Left forelimb (tissue), 1 donor: Measurements from ENCODE around the gene CD244.
"Not testable (repeated sequence)": the region's sequence is repeated elsewhere in the genome, so short reads cannot be mapped to it uniquely, and the experiment has no call there.

Experiments used
- DNase-seq: peaks from one replicate; pipeline ENCODE4 v3.0.0-alpha.2; 2018; ENCODE audit warnings: low spot score

Gene CD244

GRCh38 chr1:160862203-160863060 lies at the start of gene CD244:
TSS of gene CD244 (minus strand) at chr1:160862887. CDS start at chr1:160862677, 210 bp downstream.
- DNase-seq, result no peak

- DNase-seq, result no peak
Observed at GRCh38 chr1:160911925-160912324, 49.2 kb upstream of the CD244 start.

GRCh38 chr1:160911441-160911840 lies 48.8 kb upstream of the CD244 start:
- no peak for DNase-seq

DNA sequence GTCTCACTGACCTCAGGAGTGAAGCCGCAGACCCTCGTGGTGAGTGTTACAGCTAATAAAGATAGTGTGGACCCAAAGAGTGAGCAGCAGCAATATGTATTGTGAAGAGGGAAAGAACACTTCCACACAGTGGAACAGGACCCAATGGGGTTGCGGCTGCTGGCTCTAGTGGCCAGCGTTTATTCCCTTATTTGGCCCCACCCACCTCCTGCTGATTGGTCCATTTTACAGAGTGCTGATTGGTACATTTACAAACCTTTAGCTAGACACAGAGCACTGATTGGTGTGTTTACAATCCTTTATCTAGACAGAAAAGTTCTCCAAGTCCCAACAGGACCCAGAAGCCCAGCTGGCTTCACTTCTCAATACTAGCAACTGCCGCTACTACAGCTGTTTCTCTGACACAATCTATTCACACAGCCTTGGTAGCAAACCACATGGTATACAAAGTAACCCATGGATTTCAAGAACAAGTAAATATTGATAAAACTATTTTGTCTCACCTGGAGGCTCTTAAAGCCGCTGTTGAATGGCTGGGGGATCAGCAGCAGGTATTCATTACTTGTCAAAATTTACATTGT lies 47.6 kb upstream of the CD244 start:
- DNase-seq, result no peak

GRCh38 chr1:160907976-160908375 lies 45.3 kb upstream of the CD244 start:
- DNase-seq, result no peak

DNA sequence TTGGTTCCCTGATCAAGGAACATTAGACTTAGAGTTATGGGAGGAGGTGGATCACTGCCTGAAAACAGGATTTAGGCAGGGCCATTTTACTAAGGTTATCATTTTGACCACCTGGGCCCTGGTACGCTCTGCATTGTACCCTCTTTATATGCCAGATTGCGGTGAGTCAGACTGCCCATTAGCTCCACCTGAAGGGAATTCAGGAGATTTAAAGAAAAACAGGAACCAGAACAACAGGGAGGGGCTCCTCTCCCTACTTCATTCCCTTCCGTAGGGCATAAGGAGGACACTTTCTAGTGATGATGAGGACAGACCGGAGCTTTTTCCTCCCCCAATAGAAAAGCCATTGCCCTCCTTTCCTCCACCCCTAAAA lies 42.9 kb upstream of the CD244 start:
- DNase-seq, result no peak

DNA sequence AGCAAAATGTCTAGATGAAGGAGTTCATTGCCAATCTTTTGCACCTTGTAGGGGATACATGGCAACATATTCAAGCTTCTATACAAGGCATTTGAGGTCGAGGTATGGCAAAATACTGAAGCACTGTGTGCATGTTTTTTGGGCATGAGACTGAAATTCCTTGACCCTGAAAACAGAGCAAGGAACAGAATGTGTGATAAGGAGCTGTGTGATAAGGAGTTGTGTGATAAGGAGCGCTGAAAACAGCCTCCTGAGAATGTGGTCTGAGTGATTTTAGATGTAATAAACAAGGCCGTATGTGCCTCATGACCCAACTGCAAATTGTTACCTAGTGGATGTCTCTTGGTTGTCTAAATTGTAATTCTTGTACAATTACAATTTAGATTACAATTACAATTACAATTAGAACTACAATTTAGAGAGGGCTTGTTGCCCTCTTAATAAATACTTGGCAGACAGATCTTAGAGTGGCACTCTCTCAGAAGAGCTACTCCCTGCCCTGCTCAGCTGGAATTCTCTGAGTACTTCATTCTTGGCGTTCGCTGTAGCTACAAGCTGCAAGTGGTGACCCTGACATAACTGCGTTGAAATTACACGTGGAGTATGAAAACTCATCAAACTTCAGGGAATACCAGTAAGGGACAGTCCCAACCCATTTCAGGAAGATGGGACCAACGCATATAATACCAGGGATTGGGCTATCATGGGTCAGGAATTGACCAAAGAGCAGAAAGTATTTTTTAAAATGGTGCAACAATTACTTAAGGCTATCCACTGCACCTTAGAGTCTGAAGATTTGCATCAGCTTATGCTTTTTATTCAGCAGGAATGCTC lies 42.3 kb upstream of the CD244 start:
- DNase-seq, result no peak

DNA sequence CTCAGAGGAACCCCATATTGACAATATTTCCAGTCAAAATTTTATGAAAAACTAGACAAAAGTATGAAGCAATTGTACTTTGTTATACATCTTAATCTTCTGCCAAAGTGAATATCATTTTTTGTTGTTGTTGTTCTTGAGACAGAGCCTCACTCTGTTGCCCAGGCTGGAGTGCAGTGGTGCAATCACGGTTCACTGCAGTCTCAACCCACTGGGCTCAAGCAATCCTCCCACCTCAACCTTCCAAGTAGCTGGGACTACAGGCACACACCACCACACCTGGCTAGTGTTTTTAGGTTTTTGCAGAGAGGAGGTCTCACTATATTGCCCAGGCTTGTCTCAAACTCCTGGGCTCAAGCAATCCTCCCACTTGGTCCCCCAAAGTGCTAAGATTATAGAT lies 39.6 kb upstream of the CD244 start:
- not testable (repeated sequence) for DNase-seq

- DNase-seq, result no peak
Observed at GRCh38 chr1:160901768-160902167, 39.1 kb upstream of the CD244 start.

DNA sequence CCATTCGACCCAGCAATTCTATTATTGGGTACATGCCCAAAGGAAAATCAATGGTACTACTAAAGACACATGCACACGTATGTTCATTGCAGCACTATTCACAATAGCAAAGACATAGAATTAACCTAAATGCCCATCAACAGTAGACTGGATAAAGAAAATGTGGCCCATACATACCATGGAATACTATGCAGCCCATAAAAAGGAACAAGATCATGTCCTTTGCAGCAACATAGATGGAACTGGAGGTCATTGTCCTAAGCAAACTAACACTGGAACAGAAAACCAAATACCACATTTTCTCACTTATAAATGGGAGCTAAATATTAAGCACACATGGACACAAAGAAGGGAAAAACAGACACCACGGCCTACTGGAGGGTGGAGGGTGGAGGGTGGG lies 38.0 kb upstream of the CD244 start:
- DNase-seq, result not testable (repeated sequence)

DNA sequence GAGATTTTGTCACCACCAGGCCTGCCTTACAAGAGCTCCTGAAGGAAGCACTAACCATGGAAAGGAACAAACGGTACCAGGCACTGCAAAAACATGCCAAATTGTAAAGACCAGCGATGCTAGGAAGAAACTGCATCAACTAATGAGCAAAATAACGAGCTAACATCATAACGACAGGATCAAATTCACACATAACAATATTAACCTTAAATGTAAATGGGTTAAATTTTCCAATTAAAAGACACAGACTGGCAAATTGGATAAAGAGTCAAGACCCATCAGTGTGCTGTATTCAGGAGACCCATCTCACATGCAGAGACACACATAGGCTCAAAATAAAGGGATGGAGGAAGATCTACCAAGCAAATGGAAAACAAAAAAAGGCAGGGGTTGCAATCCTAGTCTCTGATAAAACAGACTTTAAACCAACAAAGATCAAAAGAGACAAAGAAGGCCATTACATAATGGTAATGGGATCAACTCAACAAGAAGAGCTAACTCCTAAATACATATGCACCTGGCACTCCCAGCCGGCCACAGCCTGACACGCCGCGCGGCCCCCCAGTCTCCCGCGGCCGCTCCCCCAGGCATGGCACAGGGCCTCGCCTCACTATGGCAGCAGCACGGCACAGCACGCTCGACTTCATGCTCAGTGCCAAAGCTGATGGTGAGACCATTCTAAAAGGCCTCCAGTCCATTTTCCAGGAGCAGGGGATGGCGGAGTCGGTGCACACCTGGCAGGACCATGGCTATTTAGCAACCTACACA lies 31.9 kb upstream of the CD244 start:
- DNase-seq, result not testable (repeated sequence)

GRCh38 chr1:160891474-160891873 lies 28.8 kb upstream of the CD244 start:
- no peak for DNase-seq

DNA sequence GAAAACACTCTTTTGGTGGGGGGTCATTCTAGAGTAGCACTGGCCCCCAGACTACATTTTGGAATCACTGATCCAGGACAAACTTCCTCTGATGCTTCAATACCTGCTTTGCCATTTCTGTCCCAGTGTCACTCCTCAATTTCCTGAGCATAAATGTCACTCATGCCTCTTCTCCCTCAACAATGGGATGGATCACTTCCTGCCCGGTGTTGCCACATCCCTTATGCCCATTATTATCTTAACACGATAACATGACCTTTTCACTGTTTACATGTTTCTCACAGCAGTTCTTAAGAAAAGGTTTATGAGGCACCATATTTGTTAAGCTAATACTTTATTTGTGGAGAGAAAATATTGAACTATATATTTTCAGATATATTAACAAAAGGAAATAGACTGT lies 26.2 kb upstream of the CD244 start:
- no peak for DNase-seq

DNA sequence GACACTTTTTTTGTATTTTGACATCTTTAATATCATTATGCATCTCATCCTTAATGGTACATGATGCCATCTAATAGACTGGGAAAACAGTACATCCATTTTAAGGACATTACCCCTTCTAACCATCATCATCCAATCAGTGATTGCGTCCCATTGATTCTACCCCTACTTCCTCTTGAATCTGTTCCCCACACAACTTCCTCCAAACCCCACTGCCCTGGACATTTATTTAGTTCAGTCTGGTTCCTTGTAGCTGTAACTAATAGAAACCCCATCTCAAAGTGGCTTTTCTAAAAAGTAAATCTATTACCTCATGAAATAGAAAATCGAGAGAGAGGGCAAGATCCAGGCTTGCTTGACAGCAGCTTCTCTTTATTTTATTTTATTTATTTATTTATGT lies 24.4 kb upstream of the CD244 start:
- no peak for DNase-seq

DNA sequence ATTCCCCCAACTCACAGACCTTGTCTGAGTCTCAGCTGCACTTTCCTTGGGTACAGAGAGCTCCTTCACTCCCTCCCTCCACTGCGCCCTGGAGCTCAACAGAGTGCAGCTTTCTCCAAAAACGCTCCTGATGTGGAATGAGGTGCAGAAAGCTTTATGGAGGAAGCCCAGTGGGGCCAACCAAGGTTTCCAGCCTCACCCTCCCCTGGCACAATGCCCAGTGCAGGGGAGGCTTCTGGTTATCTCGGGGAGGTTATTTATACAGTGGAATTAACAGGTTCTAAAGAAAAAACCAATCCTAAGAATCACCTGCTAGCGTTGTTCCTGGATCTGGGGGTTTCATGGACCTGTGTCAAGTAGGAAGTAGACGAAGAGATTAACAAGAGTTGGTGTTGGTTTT lies 22.4 kb upstream of the CD244 start, which contains the start of gene ITLN1:
TSS of gene ITLN1 (minus strand) at position 139 of the 400 bp plus-strand sequence. CDS start 303 bp downstream, outside the sequence.
- no peak for DNase-seq

DNA sequence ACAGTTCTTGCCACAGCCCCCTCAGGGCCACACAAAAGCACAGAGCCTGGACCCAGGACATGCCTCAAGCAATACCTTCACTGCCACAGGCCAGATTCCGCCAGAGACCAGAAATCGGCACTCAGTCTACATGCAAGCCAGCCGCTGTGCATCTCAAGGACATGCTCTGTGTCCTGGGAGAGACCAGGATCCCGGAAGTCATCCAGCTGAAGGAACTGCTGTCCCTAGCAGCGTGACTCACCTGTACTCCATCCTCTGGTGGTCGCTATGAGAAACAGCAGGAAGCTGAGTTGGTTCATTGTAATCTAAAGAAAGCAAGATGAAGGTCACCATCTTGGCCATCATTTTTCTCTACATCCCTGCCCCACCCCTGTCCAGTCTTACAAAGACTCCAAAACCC lies 21.9 kb upstream of the CD244 start:
- no peak for DNase-seq

- DNase-seq, result no peak
Observed at GRCh38 chr1:160883581-160884513, 21.2 kb upstream of the CD244 start.

GRCh38 chr1:160882582-160882981 lies 19.9 kb upstream of the CD244 start:
- DNase-seq, result no peak

DNA sequence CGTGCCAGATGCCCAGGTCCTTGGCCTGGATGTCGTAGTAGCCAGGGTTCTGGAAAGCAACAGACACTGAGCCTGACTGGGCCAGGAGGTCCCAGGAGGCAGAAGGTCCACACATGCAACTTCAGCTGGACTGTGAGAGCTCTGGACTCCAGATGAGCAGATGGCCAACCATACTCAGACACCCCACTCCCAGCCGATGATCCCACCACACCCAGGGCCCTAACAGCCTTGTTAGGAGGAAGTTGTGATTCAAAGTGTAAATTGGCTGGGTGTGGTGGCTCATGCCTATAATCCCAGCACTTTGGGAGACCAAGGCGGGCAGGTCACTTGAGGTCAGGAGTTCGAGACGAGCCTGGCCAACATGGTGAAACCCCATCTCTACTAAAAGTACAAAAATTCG lies 18.6 kb upstream of the CD244 start:
- not testable (repeated sequence) for DNase-seq

GRCh38 chr1:160880216-160880615 lies 17.5 kb upstream of the CD244 start:
- DNase-seq, result no peak

DNA sequence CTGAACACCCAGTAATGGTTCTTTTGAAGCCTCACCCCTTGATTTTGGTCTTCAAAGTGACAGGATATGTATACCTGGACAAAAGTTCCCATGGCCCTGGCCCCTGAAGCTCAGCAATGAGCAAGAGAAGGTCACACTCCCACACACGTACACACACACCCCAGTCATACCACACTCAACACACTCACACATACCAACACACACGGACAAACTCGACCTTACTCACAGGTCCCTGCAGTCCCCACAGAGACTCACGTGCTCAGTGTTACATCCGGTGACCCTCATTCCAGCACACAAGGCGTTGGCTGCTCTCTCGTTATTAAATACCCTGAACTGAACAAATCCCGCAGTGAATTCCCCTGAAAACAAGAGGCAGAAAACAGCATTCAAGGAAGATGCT lies 16.4 kb upstream of the CD244 start:
- no peak for DNase-seq
